Activated naive CD8-positive, alpha-beta T cell treated with anti-CD3 and anti-CD28 coated beads, Interleukin-2, amount 50 U/mL, for 24 hours (primary cell): ENCODE data around the gene PIEZO2.

Experiments
- ATAC-seq: fragments of 150-1000 bp; cut with Tn5 transposase; one replicate; pipeline ENCODE4 v1.10.0; 2021
- DNase-seq: peaks from one replicate; pipeline ENCODE4 v3.0.0; 2021
- H3K27ac Mint-ChIP-seq: one replicate; pipeline ENCODE4 v1.8.0; 2021; ENCODE audit warnings: mild to moderate bottlenecking, mixed read lengths
- H3K27me3 Mint-ChIP-seq: one replicate; pipeline ENCODE4 v1.8.0; 2021; ENCODE audit warnings: mixed read lengths
- H3K36me3 Mint-ChIP-seq: one replicate; pipeline ENCODE4 v1.8.0; 2021; ENCODE audit warnings: low read depth, mixed read lengths
- H3K4me1 Mint-ChIP-seq: one replicate; pipeline ENCODE4 v1.8.0; 2021; ENCODE audit warnings: mixed read lengths
- H3K4me3 Mint-ChIP-seq: one replicate; pipeline ENCODE4 v1.8.0; 2021; ENCODE audit warnings: mild to moderate bottlenecking, moderate library complexity, mixed read lengths
- H3K9me3 Mint-ChIP-seq: one replicate; pipeline ENCODE4 v1.8.0; 2021; ENCODE audit warnings: mixed read lengths

Gene PIEZO2

DNA sequence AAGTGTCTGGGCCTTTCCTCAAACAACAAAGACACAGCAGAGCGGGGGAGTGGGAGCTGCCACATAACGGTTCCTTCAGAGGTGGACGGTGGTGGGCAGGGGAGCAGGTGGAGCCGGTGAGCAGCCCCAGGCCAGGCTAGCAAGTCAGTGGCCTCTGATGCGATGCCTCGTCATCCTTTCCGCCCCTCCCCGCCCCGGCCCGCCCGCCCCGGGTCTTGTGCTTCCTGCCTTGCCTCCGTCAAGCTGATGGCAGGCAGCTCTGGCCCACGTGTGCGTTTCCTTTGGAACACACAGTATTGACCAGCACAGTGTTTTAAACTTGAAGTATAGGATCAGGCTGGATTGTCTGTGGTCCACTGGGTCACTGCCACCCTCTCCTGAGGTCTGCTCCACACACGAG lies 38.9 kb downstream of the PIEZO2 start:
- Mint-ChIP-seq H3K27ac (no peak overlapping the region), H3K4me1 (no peaks in the 10 kb centered on the region), H3K27me3 (no peaks in the 10 kb centered on the region), H3K9me3 (no peaks in the 10 kb centered on the region), H3K4me3 (no peak overlapping the region), H3K36me3 (no peaks in the 10 kb centered on the region)
- DNase-seq (no peak), ATAC-seq (no peak)

DNA sequence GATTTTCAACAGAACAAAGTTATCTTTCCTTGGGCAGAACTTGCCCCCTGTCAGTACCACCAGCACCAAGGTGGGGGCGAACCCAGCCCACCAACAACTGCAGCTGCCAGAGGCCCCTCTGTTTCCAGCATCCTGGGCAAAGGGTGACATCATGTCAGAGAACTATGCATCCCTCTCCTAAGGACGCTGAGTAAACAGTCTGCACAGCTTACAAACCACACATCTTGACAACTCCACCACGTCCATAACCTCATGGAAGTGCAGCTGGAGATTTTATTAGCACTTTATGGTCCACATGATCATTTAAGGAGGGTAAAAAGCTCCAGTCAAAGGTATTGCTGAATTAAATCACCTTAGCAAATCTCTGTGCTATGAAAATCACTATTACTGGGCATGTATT lies 40.4 kb downstream of the PIEZO2 start:
- no peak overlapping the region for H3K27ac Mint-ChIP-seq
- H3K4me1 Mint-ChIP-seq = no peaks in the 10 kb centered on the region
- H3K9me3 Mint-ChIP-seq = no peaks in the 10 kb centered on the region
- no peak for DNase-seq
- H3K27me3 Mint-ChIP-seq = no peaks in the 10 kb centered on the region
- H3K4me3 Mint-ChIP-seq = no peak overlapping the region
- no peaks in the 10 kb centered on the region for H3K36me3 Mint-ChIP-seq
- ATAC-seq = no peak

DNA sequence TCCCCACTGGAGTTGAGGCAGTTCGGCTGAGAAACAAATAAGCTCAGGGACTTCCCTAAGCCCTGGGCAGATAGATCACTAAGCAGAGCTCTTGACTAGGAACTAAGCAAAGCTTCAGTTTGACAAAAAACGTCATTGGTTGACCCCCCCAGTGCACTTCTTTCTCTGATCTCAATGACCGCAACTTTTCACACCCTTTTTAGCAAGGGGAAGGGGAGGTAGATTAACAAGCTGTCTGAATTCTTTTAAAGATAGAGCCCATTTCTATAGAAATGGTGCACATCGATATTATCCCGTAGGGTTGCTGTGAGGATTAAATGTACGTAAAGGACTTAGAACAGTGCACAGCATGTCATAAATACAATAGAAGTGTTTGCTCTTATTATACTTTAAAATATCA lies 42.5 kb downstream of the PIEZO2 start:
- Mint-ChIP-seq H3K27me3 (no peaks in the 10 kb centered on the region), H3K9me3 (no peaks in the 10 kb centered on the region), H3K4me3 (no peak overlapping the region), H3K27ac (no peak overlapping the region), H3K36me3 (no peaks in the 10 kb centered on the region), H3K4me1 (no peaks in the 10 kb centered on the region)
- ATAC-seq (no peak), DNase-seq (no peak)

DNA sequence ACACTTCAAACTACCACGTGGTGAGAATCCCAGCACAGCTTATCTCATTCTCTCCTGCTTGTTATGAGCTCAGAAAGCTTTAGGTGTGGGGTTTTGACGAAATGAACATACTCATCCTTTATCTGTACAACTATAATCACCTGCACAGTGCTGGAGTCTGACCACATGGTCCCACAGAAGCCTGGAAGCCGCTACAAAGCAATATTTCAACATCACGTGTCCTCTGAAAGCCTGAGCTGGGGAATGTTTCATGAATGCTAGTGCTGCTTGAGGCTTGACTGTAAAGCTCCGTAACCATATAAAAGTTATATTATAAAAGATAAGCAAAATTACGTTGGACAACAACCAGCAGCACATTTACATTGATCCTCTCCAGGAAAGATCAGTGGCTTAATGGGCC lies 43.9 kb downstream of the PIEZO2 start:
- no peak for ATAC-seq
- Mint-ChIP-seq H3K36me3 (no peaks in the 10 kb centered on the region), H3K9me3 (no peaks in the 10 kb centered on the region), H3K27ac (no peak overlapping the region), H3K4me1 (no peaks in the 10 kb centered on the region), H3K27me3 (no peaks in the 10 kb centered on the region), H3K4me3 (no peak overlapping the region)
- no peak for DNase-seq

DNA sequence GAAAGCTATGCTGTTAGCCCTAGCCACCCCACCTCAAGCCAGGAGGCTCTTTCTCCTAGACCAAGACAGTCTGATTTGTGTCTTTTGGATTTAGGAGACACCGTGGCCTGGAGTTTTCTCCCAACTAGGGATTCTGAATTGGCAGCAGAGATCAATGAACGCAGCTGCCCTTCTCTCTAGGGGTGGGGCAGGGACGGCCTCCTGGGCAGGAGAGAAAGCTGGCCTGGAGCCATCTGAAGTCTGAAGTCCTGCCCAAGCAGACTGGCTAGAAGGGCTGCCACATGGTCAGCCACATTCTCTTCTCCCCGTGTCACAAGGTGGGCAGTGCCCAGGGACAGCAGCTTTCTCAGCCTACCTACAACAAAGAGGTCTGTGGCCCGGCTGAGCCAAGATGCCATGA lies 45.1 kb downstream of the PIEZO2 start:
- H3K9me3 Mint-ChIP-seq = no peaks in the 10 kb centered on the region
- no peak overlapping the region for H3K4me3 Mint-ChIP-seq
- H3K27me3 Mint-ChIP-seq = no peaks in the 10 kb centered on the region
- no peaks in the 10 kb centered on the region for H3K36me3 Mint-ChIP-seq
- no peaks in the 10 kb centered on the region for H3K4me1 Mint-ChIP-seq
- ATAC-seq (no peak), DNase-seq (no peak)
- no peak overlapping the region for H3K27ac Mint-ChIP-seq

GRCh38 chr18:11096839-11097750 lies 52.3 kb downstream of the PIEZO2 start:
- Mint-ChIP-seq H3K4me1 (no peaks in the 10 kb centered on the region), H3K27me3 (no peaks in the 10 kb centered on the region), H3K36me3 (no peaks in the 10 kb centered on the region), H3K9me3 (no peaks in the 10 kb centered on the region), H3K4me3 (no peak overlapping the region), H3K27ac (no peak overlapping the region)
- ATAC-seq = no peak
- DNase-seq = no peak

DNA sequence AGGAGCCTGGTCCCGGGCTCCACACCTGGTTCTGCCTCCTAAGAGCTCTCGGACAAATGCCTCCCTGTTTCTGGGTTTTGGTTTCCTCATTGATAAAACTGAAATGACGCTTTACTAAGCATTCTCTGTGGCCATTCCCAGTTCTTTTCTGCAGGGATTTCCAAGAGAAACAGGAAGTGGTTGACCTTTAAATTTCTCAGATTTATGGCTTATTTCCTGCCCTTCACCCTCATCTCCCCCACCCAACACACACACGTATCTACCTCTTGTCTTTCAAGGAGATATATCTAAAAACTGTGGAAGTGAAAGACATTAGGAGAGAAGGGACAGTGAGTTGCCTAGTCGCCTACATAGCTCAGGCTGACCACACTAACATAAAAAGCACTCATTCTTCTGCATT lies 53.0 kb downstream of the PIEZO2 start:
- no peaks in the 10 kb centered on the region for H3K4me1 Mint-ChIP-seq
- no peaks in the 10 kb centered on the region for H3K27me3 Mint-ChIP-seq
- H3K36me3 Mint-ChIP-seq = no peaks in the 10 kb centered on the region
- ATAC-seq (no peak), DNase-seq (no peak)
- H3K4me3 Mint-ChIP-seq = no peak overlapping the region
- H3K9me3 Mint-ChIP-seq = no peaks in the 10 kb centered on the region
- H3K27ac Mint-ChIP-seq = no peak overlapping the region

DNA sequence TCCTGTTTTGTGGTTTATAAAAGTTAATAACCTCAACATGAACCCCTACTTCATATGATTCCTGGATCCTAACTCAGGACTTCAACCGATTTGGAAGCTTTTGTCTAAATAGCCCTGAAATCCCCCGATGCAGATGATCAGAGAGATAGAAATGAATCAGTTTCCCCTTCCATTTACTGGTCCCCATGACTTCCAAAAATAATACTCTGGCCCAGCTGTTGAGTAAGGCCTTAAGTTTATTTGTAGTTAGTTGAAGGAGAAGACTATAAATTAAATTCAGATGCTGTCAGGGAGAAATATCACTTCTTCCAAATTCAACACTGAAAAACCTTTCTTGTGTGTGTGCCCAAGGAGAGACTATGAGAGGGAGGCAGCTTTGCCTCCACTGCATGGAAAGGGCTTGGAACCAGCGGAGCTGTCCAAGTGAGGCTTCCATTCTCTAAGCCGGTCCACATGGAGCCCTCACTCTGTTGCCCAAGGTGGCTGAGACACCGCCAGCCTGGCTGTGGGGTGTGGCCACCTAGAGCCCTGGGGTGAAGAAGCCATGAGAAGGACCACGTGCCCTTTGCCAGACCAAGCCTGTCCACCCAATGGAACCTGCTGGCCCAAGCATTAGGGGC lies 53.6 kb downstream of the PIEZO2 start:
- H3K36me3 Mint-ChIP-seq = no peaks in the 10 kb centered on the region
- H3K27me3 Mint-ChIP-seq = no peaks in the 10 kb centered on the region
- ATAC-seq (no peak), DNase-seq (no peak)
- no peaks in the 10 kb centered on the region for H3K4me1 Mint-ChIP-seq
- no peaks in the 10 kb centered on the region for H3K9me3 Mint-ChIP-seq
- H3K4me3 Mint-ChIP-seq = no peak overlapping the region
- H3K27ac Mint-ChIP-seq = no peak overlapping the region

DNA sequence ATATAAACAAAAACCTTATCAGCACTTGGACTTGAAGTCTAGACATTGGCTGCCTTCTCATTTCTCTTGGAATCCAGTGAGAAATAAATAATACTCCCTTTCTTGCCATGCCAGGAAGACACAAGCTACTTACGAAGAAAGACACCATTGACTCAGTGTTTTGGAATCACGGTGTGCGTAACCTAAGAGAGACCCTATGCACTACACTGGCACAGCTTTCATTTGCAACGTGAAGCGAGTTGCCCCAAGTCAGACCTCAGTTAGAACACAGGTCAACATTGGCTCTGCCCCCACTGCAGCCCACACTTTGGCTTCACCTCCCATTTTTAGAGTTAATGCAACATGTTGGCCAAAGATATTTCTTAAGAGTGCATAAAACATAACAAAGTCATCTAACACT lies 54.2 kb downstream of the PIEZO2 start:
- Mint-ChIP-seq H3K27me3 (peaks cover 2% of the 10 kb centered on the region), H3K36me3 (no peaks in the 10 kb centered on the region), H3K4me3 (no peak overlapping the region), H3K9me3 (no peaks in the 10 kb centered on the region), H3K4me1 (no peaks in the 10 kb centered on the region), H3K27ac (no peak overlapping the region)
- DNase-seq (no peak), ATAC-seq (no peak)

DNA sequence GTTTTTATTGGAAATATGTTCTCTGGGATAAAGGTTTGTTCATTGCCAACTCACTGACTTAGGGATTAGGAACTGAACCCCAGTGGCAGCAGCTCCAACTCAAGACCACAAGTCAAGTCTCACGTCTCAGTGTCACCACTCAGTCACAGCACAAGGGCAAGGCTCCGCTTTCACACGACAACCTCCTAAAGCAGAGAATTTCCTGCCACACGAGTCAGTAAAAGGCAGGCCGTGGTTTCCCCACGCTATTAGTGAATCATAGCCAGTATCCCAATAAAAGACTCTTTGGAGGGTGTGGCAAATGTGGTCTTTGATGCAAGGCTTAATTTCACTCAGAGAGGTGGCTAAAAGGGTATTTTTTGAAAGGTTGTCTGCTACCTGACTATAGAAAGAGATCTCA lies 57.6 kb downstream of the PIEZO2 start:
- no peaks in the 10 kb centered on the region for H3K36me3 Mint-ChIP-seq
- H3K4me3 Mint-ChIP-seq = no peak overlapping the region
- no peaks in the 10 kb centered on the region for H3K9me3 Mint-ChIP-seq
- no peaks in the 10 kb centered on the region for H3K4me1 Mint-ChIP-seq
- H3K27me3 Mint-ChIP-seq = peaks cover 11% of the 10 kb centered on the region
- no peak overlapping the region for H3K27ac Mint-ChIP-seq
- DNase-seq (no peak), ATAC-seq (no peak)

- ATAC-seq = no peak
- H3K4me3 Mint-ChIP-seq = no peak overlapping the region
- no peaks in the 10 kb centered on the region for H3K4me1 Mint-ChIP-seq
- no peaks in the 10 kb centered on the region for H3K36me3 Mint-ChIP-seq
- DNase-seq = no peak
- peaks cover 13% of the 10 kb centered on the region for H3K27me3 Mint-ChIP-seq
- no peak overlapping the region for H3K27ac Mint-ChIP-seq
- H3K9me3 Mint-ChIP-seq = no peaks in the 10 kb centered on the region
Observed at GRCh38 chr18:11089931-11090715, 59.2 kb downstream of the PIEZO2 start.

DNA sequence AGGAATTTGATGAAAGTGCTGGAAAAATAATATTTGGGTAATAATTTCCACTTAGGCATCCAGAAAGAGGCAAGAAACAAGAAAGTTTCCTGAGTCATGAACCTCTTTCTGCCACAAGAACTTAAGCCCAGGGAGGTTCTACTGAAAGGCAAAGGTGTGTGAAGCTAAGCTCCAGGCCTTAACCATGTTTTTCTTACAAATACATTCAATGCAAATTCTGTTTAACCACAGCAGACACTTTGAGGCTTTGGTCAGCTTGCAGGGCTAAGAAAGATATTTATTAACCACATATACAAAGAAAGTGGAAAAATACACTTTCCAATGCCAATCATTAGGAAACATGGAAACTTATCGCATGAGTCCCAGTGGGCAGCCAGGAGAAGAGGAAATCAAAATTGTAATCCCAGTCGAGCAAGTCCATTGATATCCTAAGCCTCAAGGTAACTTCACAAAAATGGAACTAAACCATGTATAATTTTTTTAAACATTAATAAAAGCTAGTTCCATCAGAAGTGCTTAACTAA lies 68.3 kb downstream of the PIEZO2 start:
- ATAC-seq (no peak), DNase-seq (no peak)
- no peaks in the 10 kb centered on the region for H3K36me3 Mint-ChIP-seq
- no peak overlapping the region for H3K27ac Mint-ChIP-seq
- peaks cover 4% of the 10 kb centered on the region for H3K27me3 Mint-ChIP-seq
- no peaks in the 10 kb centered on the region for H3K9me3 Mint-ChIP-seq
- H3K4me1 Mint-ChIP-seq = no peaks in the 10 kb centered on the region
- no peak overlapping the region for H3K4me3 Mint-ChIP-seq

- DNase-seq = no peak
- Mint-ChIP-seq H3K36me3 (no peaks in the 10 kb centered on the region), H3K4me1 (no peaks in the 10 kb centered on the region), H3K9me3 (no peaks in the 10 kb centered on the region), H3K27ac (no peak overlapping the region), H3K27me3 (peaks cover 2% of the 10 kb centered on the region), H3K4me3 (no peak overlapping the region)
- no peak for ATAC-seq
Observed at GRCh38 chr18:11078491-11078890, 70.9 kb downstream of the PIEZO2 start.

DNA sequence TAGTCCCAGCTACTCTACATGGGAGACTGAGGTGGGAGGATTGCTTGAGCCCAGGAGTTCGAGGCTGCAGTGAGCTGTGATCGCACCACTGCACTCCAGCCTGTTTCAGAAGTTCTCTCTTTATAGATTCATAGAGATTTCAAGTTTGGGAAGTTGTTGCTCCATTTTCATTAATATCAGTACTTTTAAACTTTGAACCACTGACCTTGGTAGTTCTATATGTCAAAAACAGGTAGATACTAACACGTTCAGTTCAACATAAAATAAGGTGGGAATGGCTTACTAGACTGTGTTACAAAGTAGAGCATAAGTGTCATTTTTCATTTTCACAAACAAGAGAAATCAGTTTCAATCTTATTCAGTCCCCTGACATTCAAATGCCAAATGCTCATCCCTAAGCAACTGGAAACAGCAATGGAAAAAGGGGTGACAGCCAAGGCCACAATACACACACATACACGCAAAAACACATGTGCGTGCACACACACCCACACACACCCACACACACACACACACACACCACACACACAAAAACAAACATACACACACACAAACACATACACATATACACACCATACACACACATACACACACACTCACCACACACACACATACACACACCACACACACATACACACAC lies 71.7 kb downstream of the PIEZO2 start:
- Mint-ChIP-seq H3K36me3 (no peaks in the 10 kb centered on the region), H3K27ac (no peak overlapping the region), H3K4me1 (no peaks in the 10 kb centered on the region), H3K9me3 (no peaks in the 10 kb centered on the region), H3K4me3 (no peak overlapping the region), H3K27me3 (peaks cover 2% of the 10 kb centered on the region)
- DNase-seq (no peak), ATAC-seq (no peak)
